GM23338 (cell line): ENCODE measurements around the gene LRBA. TPM values are rescaled to one million over a fixed set of nuclear protein-coding genes. Genes with fewer than 3 reads are reported as not detected.

Experiments used
- ATAC-seq: fragments of 200-7000 bp; cut with Tn5 transposase; 3 replicates; pipeline ENCODE4 v1.9.1; 2020
- DNase-seq: peaks from one replicate; pipeline ENCODE4 v3.0.0-alpha.2; 2015; ENCODE audit warnings: low spot score
- H2AFZ ChIP-seq: fragments of 200-600 bp; sonication (generic); 2 replicates; pipeline ENCODE4 v1.8.0; 2016; ENCODE audit warnings: antibody characterized with exemption, mild to moderate bottlenecking, moderate library complexity
- H3F3A ChIP-seq: fragments of 200-600 bp; sonication (generic); replicated peaks from 2 replicates; pipeline ENCODE4 v1.8.0; 2017; ENCODE audit warnings: antibody characterized with exemption, mixed run types, low read depth
- H3K27ac ChIP-seq: fragments of 200-600 bp; sonication (generic); 2 replicates; pipeline ENCODE4 v1.6.1; 2016; ENCODE audit warnings: low read depth
- H3K27me3 ChIP-seq: fragments of 200-600 bp; sonication (generic); 2 replicates; pipeline ENCODE4 v1.8.0; 2016; ENCODE audit warnings: mild to moderate bottlenecking, mixed run types, moderate library complexity; ENCODE audit not compliant: insufficient read depth
- H3K36me3 ChIP-seq: fragments of 200-600 bp; sonication (generic); 2 replicates; pipeline ENCODE4 v1.8.0; 2016; ENCODE audit warnings: mild to moderate bottlenecking; ENCODE audit not compliant: insufficient read depth
- H3K4me1 ChIP-seq: fragments of 200-600 bp; sonication (generic); 2 replicates; pipeline ENCODE4 v1.8.0; 2016; ENCODE audit warnings: mild to moderate bottlenecking, moderate library complexity; ENCODE audit not compliant: insufficient read depth
- H3K4me2 ChIP-seq: fragments of 200-600 bp; sonication (generic); 2 replicates; pipeline ENCODE4 v1.7.1; 2017; ENCODE audit warnings: mixed run types
- H3K4me3 ChIP-seq: fragments of 200-600 bp; sonication (generic); 2 replicates; pipeline ENCODE4 v1.6.1; 2016; ENCODE audit warnings: mixed run types
- H3K79me2 ChIP-seq: fragments of 200-600 bp; sonication (generic); replicated peaks from 2 replicates; pipeline ENCODE4 v1.8.0; 2017; ENCODE audit warnings: mild to moderate bottlenecking; ENCODE audit not compliant: insufficient read depth
- H3K9me2 ChIP-seq: fragments of 200-600 bp; sonication (generic); 2 replicates; pipeline ENCODE4 v1.8.0; 2017; ENCODE audit not compliant: insufficient read depth
- H4K20me1 ChIP-seq: fragments of 200-600 bp; sonication (generic); replicated peaks from 2 replicates; pipeline ENCODE4 v1.8.0; 2017; ENCODE audit warnings: mild to moderate bottlenecking; ENCODE audit not compliant: insufficient read depth
- H3K27ac Mint-ChIP-seq: 2 replicates; pipeline ENCODE4 v1.8.0; 2020; ENCODE audit warnings: inconsistent platforms, mild to moderate bottlenecking, moderate library complexity, mixed read lengths
- H3K27me3 Mint-ChIP-seq: 3 replicates; pipeline ENCODE4 v1.8.0; 2022; ENCODE audit warnings: low read depth, mild to moderate bottlenecking, moderate library complexity, mixed read lengths, inconsistent platforms; ENCODE audit not compliant: insufficient read depth, poor library complexity
- H3K36me3 Mint-ChIP-seq: 3 replicates; pipeline ENCODE4 v1.8.0; 2021; ENCODE audit warnings: low read depth, mild to moderate bottlenecking, inconsistent platforms, moderate library complexity, mixed read lengths
- H3K4me1 Mint-ChIP-seq: 3 replicates; pipeline ENCODE4 v1.8.0; 2020; ENCODE audit warnings: mild to moderate bottlenecking, inconsistent platforms, mixed read lengths
- H3K4me3 Mint-ChIP-seq: 3 replicates; pipeline ENCODE4 v1.8.0; 2021; ENCODE audit warnings: moderate library complexity, mild to moderate bottlenecking, inconsistent platforms, mixed read lengths
- H3K9me3 Mint-ChIP-seq: 3 replicates; pipeline ENCODE4 v1.8.0; 2020; ENCODE audit warnings: moderate library complexity, mild to moderate bottlenecking, inconsistent platforms, mixed read lengths
- EZH2 ChIP-seq: fragments of 200-600 bp; sonication (generic); IDR thresholded peaks from one replicate; pipeline ENCODE4 v1.8.0; 2017; ENCODE audit warnings: antibody characterized with exemption, mild to moderate bottlenecking, low read depth; ENCODE audit not compliant: unreplicated experiment
- EZH2phosphoT487 ChIP-seq: fragments of 200-600 bp; sonication (generic); IDR thresholded peaks from one replicate; pipeline ENCODE4 v1.8.1; 2018; ENCODE audit warnings: antibody characterized with exemption; ENCODE audit not compliant: unreplicated experiment
- JUNB ChIP-seq: IDR thresholded peaks from one replicate; pipeline ENCODE4 v1.6.1; 2016; ENCODE audit warnings: antibody characterized with exemption; ENCODE audit not compliant: unreplicated experiment
- ZNF114 ChIP-seq: fragments of 250-450 bp; sonication (Bioruptor Pico); IDR thresholded peaks from 2 replicates; pipeline ENCODE4 v1.5.0; 2020; ENCODE audit warnings: mild to moderate bottlenecking, moderate library complexity
- ZNF462 ChIP-seq: fragments of 250-450 bp; sonication (Bioruptor Pico); IDR thresholded peaks from 2 replicates; pipeline ENCODE4 v1.5.0; 2020; ENCODE audit warnings: mild to moderate bottlenecking, moderate library complexity
- polyA plus RNA-seq: library from polyadenylated mRNA; unstranded; fragments of >200 nt; fragmentation: Nextera tagmentation; extraction: Ambion mirVana; gene quantifications from 2 replicates; pipeline ENCODE4 v1.2.1, GENCODE V29; 2016
- total RNA-seq: library from RNA; depleted of rRNA; stranded (reverse); fragments of >200 nt; shearing (Covaris generic); gene quantifications from 2 replicates; pipeline ENCODE4 v1.2.3, GENCODE V29; 2014

LRBA gene
- total and polyA plus RNA-seq, 2 experiments from 2014 or later, result 23.3 to 126 TPM

GRCh38 chr4:150357829-150358228, 657.3 kb downstream of the LRBA start (continued):
- TF ChIP-seq ZNF462 (CRISPR knock-in tag) (no peak), ZNF114 (no peak), EZH2phosphoT487 (no peak), JUNB (no peak), EZH2 (no peak)

- Histone ChIP-seq H3K27ac (no peak overlapping the region), H3K79me2 (no peaks in the 10 kb centered on the region), H3K9me2 (no peaks in the 10 kb centered on the region), H3F3A (no peaks in the 10 kb centered on the region), H4K20me1 (no peaks in the 10 kb centered on the region), H3K4me2 (no peak overlapping the region), H3K4me3 (no peak overlapping the region), H2AFZ (no peak overlapping the region), H3K36me3 (no peaks in the 10 kb centered on the region), H3K27me3 (no peaks in the 10 kb centered on the region), H3K4me1 (no peaks in the 10 kb centered on the region)
- Mint-ChIP-seq H3K4me3 (no peak overlapping the region), H3K27me3 (no peaks in the 10 kb centered on the region), H3K27ac (no peak overlapping the region), H3K36me3 (no peaks in the 10 kb centered on the region), H3K4me1 (no peaks in the 10 kb centered on the region; the same call in 2 of the 3 replicates), H3K9me3 (no peaks in the 10 kb centered on the region)
- DNase-seq (no peak), ATAC-seq (no peak)
- TF ChIP-seq EZH2, result no peak
Measured at GRCh38 chr4:150355858-150356455, 659.1 kb downstream of the LRBA start.
